PC-9 (cell line): Measurements from ENCODE around the gene LGI1.

Experiments
- CTCF ChIP-seq: fragments of 200-600 bp; sonication (generic); conservative IDR thresholded peaks from 2 replicates; pipeline ENCODE4 v1.6.1; 2017; ENCODE audit warnings: mixed run types, antibody characterized with exemption, mild to moderate bottlenecking, moderate library complexity
- EZH2 ChIP-seq: fragments of 200-600 bp; sonication (generic); IDR thresholded peaks from 2 replicates; pipeline ENCODE4 v1.8.0; 2017; ENCODE audit warnings: antibody characterized with exemption, low read depth

GRCh38 chr10:93806903-93807302 is 49.2 kb downstream of the LGI1 start:
- no peak for TF ChIP-seq CTCF
- no peak for TF ChIP-seq EZH2
